Stimulated activated CD4-positive, alpha-beta T cell treated with anti-CD3 and anti-CD28 coated beads, Interleukin-1b, Interleukin-23, amount 100 ng/mL, for 24 hours (primary cell): ENCODE results near the gene KRTAP29-1.
"Not testable (repeated sequence)": the region's sequence is repeated elsewhere in the genome, so short reads cannot be mapped to it uniquely, and the experiment has no call there.

Experiments used
- DNase-seq, 4 experiments: peaks; one replicate each; pipeline ENCODE4 v3.0.0-alpha.2; 2020; ENCODE audit warnings: low read depth in 4 of 4, low spot score in 1 of 4

The KRTAP29-1 gene

GRCh38 chr17:41301916-41302901, at the start of gene KRTAP29-1:
TSS of gene KRTAP29-1 (minus strand) at chr17:41302851. CDS start at chr17:41302851, 0 bp downstream.
- DNase-seq, result no peak

GRCh38 chr17:41351177-41351576, 48.5 kb upstream of the KRTAP29-1 start:
- DNase-seq, result no peak

- DNase-seq, result not testable (repeated sequence)
These were observed 47.8 kb upstream of the KRTAP29-1 start, which contains the start of gene KRT33A for GRCh38 chr17:41350381-41350878. TSS of gene KRT33A (minus strand) at chr17:41350828. CDS start at chr17:41350767, 61 bp downstream.

- no peak for DNase-seq
These were observed 45.5 kb upstream of the KRTAP29-1 start for GRCh38 chr17:41347869-41348760.

GRCh38 chr17:41346421-41346820, 43.8 kb upstream of the KRTAP29-1 start:
- DNase-seq, result not testable (repeated sequence)

- no peak for DNase-seq
These were observed 43.3 kb upstream of the KRTAP29-1 start for GRCh38 chr17:41345992-41346391.

- DNase-seq, result no peak
These were observed 40.4 kb upstream of the KRTAP29-1 start for GRCh38 chr17:41343029-41343428.

- DNase-seq, result peak in 1 of 4 experiments; percentile 34
These were observed 38.5 kb upstream of the KRTAP29-1 start for GRCh38 chr17:41340934-41341861.

GRCh38 chr17:41340494-41340893, 37.8 kb upstream of the KRTAP29-1 start:
- DNase-seq, result no peak

- no peak for DNase-seq
These were observed 37.0 kb upstream of the KRTAP29-1 start for GRCh38 chr17:41339571-41340172.

GRCh38 chr17:41338961-41339485, 36.4 kb upstream of the KRTAP29-1 start:
- no peak for DNase-seq

GRCh38 chr17:41335747-41336146, 33.1 kb upstream of the KRTAP29-1 start:
- DNase-seq, result no peak

- no peak for DNase-seq
These were observed 32.0 kb upstream of the KRTAP29-1 start for GRCh38 chr17:41334385-41335305.

GRCh38 chr17:41333836-41334235, 31.2 kb upstream of the KRTAP29-1 start:
- no peak for DNase-seq

GRCh38 chr17:41333098-41333497, 30.4 kb upstream of the KRTAP29-1 start:
- DNase-seq, result no peak

GRCh38 chr17:41332239-41332638, 29.6 kb upstream of the KRTAP29-1 start:
- no peak for DNase-seq

GRCh38 chr17:41331606-41332005, 29.0 kb upstream of the KRTAP29-1 start:
- DNase-seq, result no peak

- no peak for DNase-seq
These were observed 26.8 kb upstream of the KRTAP29-1 start for GRCh38 chr17:41329279-41329948.
